ENCODE results near the gene PAIP2. TPM values are rescaled to one million over a fixed set of nuclear protein-coding genes. Genes with fewer than 3 reads are reported as not detected.
"Not testable (repeated sequence)": the region's sequence is repeated elsewhere in the genome, so short reads cannot be mapped to it uniquely, and the experiment has no call there.

Gene PAIP2
- total RNA-seq, 1 donor from 2014 or later: 103 TPM

DNA sequence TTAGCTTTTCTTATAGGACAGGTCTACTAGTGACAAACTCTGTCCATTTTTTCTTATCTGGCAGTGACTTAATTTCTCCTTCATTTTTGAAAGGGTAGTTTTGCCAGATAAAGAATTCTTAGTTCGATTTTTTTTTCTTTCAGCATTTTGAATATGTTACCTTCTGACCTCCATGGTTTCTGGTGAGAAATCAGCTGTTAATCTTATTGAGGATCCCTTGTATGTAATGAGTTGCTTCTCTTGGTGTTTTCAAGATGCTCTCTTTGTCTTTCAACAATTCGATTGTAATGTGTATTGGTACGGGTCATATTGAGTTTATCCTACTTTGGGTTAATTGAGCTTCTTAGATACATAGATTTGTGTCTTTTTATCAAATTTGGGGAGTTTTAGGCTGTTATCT lies 12.5 kb downstream of the PAIP2 start:
- Mint-ChIP-seq H3K27me3 (ENCODE audit: low read depth) (no peaks in the 10 kb centered on the region), H3K27ac (ENCODE audit: unreplicated experiment) (no peak overlapping the region), H3K4me1 (no peaks in the 10 kb centered on the region), H3K4me3 (no peak overlapping the region), H3K9me3 (peaks cover 5% of the 10 kb centered on the region), H3K36me3 (ENCODE audit: low read depth) (peaks cover 8% of the 10 kb centered on the region)
- TF ChIP-seq, protein P1, sequence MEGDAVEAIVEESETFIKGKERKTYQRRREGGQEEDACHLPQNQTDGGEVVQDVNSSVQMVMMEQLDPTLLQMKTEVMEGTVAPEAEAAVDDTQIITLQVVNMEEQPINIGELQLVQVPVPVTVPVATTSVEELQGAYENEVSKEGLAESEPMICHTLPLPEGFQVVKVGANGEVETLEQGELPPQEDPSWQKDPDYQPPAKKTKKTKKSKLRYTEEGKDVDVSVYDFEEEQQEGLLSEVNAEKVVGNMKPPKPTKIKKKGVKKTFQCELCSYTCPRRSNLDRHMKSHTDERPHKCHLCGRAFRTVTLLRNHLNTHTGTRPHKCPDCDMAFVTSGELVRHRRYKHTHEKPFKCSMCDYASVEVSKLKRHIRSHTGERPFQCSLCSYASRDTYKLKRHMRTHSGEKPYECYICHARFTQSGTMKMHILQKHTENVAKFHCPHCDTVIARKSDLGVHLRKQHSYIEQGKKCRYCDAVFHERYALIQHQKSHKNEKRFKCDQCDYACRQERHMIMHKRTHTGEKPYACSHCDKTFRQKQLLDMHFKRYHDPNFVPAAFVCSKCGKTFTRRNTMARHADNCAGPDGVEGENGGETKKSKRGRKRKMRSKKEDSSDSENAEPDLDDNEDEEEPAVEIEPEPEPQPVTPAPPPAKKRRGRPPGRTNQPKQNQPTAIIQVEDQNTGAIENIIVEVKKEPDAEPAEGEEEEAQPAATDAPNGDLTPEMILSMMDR (conservative IDR thresholded peaks at IDR 0.05): no peak
- DNase-seq (ENCODE audit: low read depth, low spot score): no peak

DNA sequence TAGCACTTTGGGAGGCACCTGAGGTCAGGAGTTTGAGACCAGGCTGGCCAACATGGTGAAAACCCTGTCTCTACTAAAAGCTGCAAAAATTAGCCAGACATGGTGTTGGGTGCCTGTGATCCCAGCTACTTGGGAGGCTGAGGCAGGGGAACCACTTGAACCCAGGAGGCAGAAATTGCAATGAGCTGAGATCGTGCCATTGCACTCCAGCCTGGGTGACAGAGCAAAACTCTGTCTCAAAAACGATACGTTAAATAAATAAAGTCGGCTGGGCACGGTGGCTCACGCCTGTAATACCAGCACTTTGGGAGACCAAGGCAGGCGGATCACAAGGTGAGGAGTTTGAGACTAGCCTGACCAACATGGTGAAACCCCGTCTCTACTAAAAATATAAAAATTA lies 14.2 kb downstream of the PAIP2 start:
- not testable (repeated sequence) for H3K4me3 Mint-ChIP-seq; DNase-seq (ENCODE audit: low read depth, low spot score); H3K27me3 Mint-ChIP-seq (ENCODE audit: low read depth); H3K27ac Mint-ChIP-seq (ENCODE audit: unreplicated experiment); H3K4me1 Mint-ChIP-seq; H3K9me3 Mint-ChIP-seq; H3K36me3 Mint-ChIP-seq (ENCODE audit: low read depth)

DNA sequence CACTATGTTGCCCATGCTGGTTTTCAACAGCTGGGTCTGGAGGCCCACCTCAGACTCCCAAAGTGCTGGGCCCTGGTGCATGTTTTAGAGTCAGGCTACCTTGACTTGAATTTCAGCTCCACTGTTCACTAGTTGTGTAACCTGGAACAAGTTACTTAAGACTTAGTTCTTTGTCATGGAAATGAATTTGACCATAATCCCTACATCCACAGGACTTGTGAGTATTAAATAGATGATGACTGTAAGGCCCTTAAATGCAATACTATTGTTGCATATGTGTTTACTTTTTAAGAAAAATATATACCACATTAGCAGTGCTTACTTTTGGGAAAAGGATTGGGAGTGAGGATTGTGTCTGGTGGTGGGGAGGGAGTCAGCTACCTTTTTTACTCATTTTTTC lies 16.4 kb downstream of the PAIP2 start:
- no peak for DNase-seq (ENCODE audit: low read depth, low spot score)
- Mint-ChIP-seq H3K27me3 (ENCODE audit: low read depth) (no peaks in the 10 kb centered on the region), H3K4me1 (no peaks in the 10 kb centered on the region), H3K9me3 (peaks cover 5% of the 10 kb centered on the region), H3K27ac (ENCODE audit: unreplicated experiment) (no peak overlapping the region), H3K4me3 (no peak overlapping the region), H3K36me3 (ENCODE audit: low read depth) (peaks cover 8% of the 10 kb centered on the region)
- TF ChIP-seq, protein P1 (conservative IDR thresholded peaks at IDR 0.05): no peak

DNA sequence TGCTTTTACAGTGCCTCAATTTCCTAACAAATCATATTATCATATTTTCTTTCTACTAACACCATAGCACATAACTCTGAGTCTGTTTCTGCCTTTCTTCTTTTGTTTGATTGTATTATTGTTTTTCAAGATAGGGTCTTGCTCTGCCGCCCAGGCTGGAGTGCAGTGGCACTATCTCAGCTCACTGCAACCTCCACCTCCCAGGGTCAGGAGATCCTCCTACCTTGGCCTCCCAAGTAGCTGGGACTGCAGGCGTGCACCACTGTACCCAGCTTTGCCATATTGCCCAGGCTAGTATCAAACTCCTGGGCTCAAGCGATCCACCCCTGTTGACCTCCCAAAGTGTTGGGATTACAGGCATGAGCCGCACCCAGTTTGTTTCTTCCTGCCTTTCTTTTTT lies 18.7 kb downstream of the PAIP2 start:
- no peaks in the 10 kb centered on the region for H3K36me3 Mint-ChIP-seq (ENCODE audit: low read depth)
- H3K27ac Mint-ChIP-seq (ENCODE audit: unreplicated experiment): no peak overlapping the region
- DNase-seq (ENCODE audit: low read depth, low spot score): no peak
- H3K9me3 Mint-ChIP-seq: no peaks in the 10 kb centered on the region
- no peaks in the 10 kb centered on the region for H3K4me1 Mint-ChIP-seq
- H3K4me3 Mint-ChIP-seq: no peak overlapping the region
- no peaks in the 10 kb centered on the region for H3K27me3 Mint-ChIP-seq (ENCODE audit: low read depth)
- TF ChIP-seq, protein P1 (conservative IDR thresholded peaks at IDR 0.05): no peak

DNA sequence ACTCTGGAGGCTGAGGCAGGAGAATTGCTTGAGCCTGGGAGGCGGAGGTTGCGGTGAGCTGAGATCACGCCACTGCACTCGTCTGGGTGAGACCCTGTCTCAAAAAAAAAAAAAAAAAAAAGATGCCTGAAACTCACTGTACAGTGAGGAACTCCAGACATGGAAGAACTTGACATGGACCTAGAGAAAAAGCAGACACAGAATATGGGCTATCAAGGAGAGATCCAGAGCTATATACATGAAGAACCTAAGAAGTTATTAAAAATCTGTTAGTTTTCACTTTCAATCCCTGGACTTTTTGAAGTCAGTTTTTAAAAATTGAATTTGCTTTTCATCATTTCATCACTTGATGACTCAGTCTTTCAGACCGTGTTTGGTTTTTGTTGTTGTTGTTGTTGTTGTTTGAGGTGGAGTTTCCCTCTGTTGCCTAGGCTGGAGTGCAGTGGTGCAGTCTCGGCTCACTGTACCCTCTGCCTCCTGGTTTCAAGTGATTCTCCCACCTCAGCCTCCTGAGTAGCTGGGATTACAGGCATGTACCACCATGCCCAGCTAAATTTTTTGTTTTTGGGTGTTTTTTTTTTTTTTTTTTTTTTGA lies 20.3 kb downstream of the PAIP2 start:
- no peaks in the 10 kb centered on the region for H3K36me3 Mint-ChIP-seq (ENCODE audit: low read depth)
- no peak overlapping the region for H3K27ac Mint-ChIP-seq (ENCODE audit: unreplicated experiment)
- H3K27me3 Mint-ChIP-seq (ENCODE audit: low read depth): no peaks in the 10 kb centered on the region
- DNase-seq (ENCODE audit: low read depth, low spot score): no peak
- TF ChIP-seq, protein P1 (conservative IDR thresholded peaks at IDR 0.05): no peak
- H3K9me3 Mint-ChIP-seq: no peaks in the 10 kb centered on the region
- H3K4me3 Mint-ChIP-seq: no peak overlapping the region
- H3K4me1 Mint-ChIP-seq: no peaks in the 10 kb centered on the region

DNA sequence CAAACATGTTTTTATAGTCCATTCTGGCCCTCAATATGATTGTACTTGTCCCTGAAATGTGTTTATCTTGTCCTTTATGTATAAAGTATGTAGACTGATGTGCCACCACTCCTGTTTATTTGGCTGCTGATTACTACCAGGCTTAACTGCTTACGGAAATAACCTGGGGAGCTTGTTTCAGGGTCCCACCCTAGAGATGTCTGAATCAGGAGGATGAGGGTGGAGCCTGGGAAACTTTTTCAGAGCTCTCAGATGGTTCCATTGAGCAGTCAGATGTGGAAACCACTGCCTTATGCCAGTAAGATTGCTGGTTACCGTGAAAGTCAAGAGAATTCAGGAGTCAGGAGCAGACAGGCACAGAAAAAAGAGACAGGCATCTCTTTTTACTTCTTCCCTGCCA lies 22.3 kb downstream of the PAIP2 start:
- Mint-ChIP-seq H3K27me3 (ENCODE audit: low read depth) (no peaks in the 10 kb centered on the region), H3K36me3 (ENCODE audit: low read depth) (peaks cover 2% of the 10 kb centered on the region), H3K9me3 (no peaks in the 10 kb centered on the region), H3K27ac (ENCODE audit: unreplicated experiment) (no peak overlapping the region), H3K4me1 (no peaks in the 10 kb centered on the region), H3K4me3 (no peak overlapping the region)
- TF ChIP-seq, protein P1 (conservative IDR thresholded peaks at IDR 0.05): no peak
- DNase-seq (ENCODE audit: low read depth, low spot score): no peak
